ENCODE data around the gene CYP2S1. TPM values are rescaled to one million over a fixed set of nuclear protein-coding genes. Genes with fewer than 3 reads are reported as not detected.

CYP2S1 gene
- total RNA-seq, 2 experiments from 2014 or later: not detected

- no peaks in the 10 kb centered on the region for H3K36me3 ChIP-seq (ENCODE audit: insufficient read depth, low read length)
- TF ChIP-seq EZH2phosphoT487 (IDR thresholded peaks at IDR 0.05; ENCODE audit: borderline replicate concordance, low read depth, low read length) (no peak), CTCF (conservative IDR thresholded peaks at IDR 0.05; ENCODE audit: low read length) (no peak)
- H2AFZ ChIP-seq (ENCODE audit: low read length): no peak overlapping the region
- no peaks in the 10 kb centered on the region for H3K79me2 ChIP-seq (ENCODE audit: insufficient read depth, low read depth, low read length)
- intact Hi-C loops (cut with micrococcal nuclease; ENCODE audit: unreplicated experiment): no loop called here
- no peak overlapping the region for H3K27ac ChIP-seq (ENCODE audit: low read depth, low read length, poor library complexity, severe bottlenecking)
- no peaks in the 10 kb centered on the region for H4K20me1 ChIP-seq (ENCODE audit: insufficient read depth, low read length)
- no peak overlapping the region for H3K4me2 ChIP-seq (ENCODE audit: low read length)
- H3K4me1 ChIP-seq (ENCODE audit: insufficient read depth, low read length, poor library complexity, severe bottlenecking): no peaks in the 10 kb centered on the region
- no peaks in the 10 kb centered on the region for H3K9me2 ChIP-seq (ENCODE audit: insufficient read depth, low read length)
- no peak overlapping the region for H3K4me3 ChIP-seq (ENCODE audit: low read depth, low read length, poor library complexity, severe bottlenecking)
- no TSS peak for BruUV-seq (replicated peaks)
- H3K9me3 ChIP-seq (ENCODE audit: low read length): no peaks in the 10 kb centered on the region
- DNase-seq (ENCODE audit: low spot score): no peak
- CTCF ChIA-PET (ENCODE audit: unreplicated experiment): interaction anchor here (0.6 kb wide), 1 partner anchor 606 kb away, joined by 4 read pairs; no protein-coding TSS in a partner anchor
- POLR2A ChIA-PET: interaction anchor here (0.5 kb wide), 1 partner anchor 38 kb away, joined by 3 read pairs; no protein-coding TSS in a partner anchor
Observed at GRCh38 chr19:41187884-41188279, 5.1 kb upstream of the CYP2S1 start.

DNA sequence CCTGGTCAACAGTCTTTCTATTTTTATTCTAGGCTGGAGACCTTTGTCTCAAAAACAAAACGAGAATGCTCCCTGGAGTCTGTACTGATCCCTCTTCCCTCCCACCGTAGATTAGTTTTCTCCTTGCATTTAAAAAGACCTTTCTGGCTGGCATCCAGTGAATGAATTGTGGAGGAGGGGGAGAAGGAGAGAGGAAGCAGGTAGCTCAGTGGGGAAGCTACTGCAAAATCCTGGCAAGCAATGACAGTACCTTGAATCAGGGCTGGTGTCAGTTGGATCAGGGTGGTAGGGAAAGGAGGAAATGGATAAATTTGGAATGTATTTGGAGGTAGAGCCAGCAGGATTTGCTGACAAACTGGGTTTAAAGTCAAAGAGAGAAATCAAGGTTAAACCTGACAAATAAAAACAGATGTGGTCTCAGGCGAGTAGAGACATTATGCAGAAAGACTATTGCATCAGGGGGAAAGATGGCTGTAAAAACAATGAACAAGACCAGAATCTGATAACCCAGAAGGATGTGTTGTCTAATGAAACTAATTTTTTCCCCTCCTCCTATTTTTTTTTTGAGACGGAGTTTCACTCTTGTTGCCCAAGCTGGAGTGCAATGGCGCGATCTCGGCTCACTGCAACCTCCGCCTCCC, 3.5 kb upstream of the CYP2S1 start:
- H3K79me2 ChIP-seq (ENCODE audit: insufficient read depth, low read depth, low read length): no peaks in the 10 kb centered on the region
- H3K36me3 ChIP-seq (ENCODE audit: insufficient read depth, low read length): no peaks in the 10 kb centered on the region
- no TSS peak for BruUV-seq (replicated peaks)
- no peak overlapping the region for H3K4me2 ChIP-seq (ENCODE audit: low read length)
- H3K4me3 ChIP-seq (ENCODE audit: low read depth, low read length, poor library complexity, severe bottlenecking): no peak overlapping the region
- no peaks in the 10 kb centered on the region for H3K4me1 ChIP-seq (ENCODE audit: insufficient read depth, low read length, poor library complexity, severe bottlenecking)
- no peak for DNase-seq (ENCODE audit: low spot score)
- ChIA-PET CTCF (ENCODE audit: unreplicated experiment) (no interaction called here), POLR2A (no interaction called here)
- H3K9me2 ChIP-seq (ENCODE audit: insufficient read depth, low read length): no peaks in the 10 kb centered on the region
- H3K27ac ChIP-seq (ENCODE audit: low read depth, low read length, poor library complexity, severe bottlenecking): no peak overlapping the region
- H4K20me1 ChIP-seq (ENCODE audit: insufficient read depth, low read length): no peaks in the 10 kb centered on the region
- H2AFZ ChIP-seq (ENCODE audit: low read length): no peak overlapping the region
- no peaks in the 10 kb centered on the region for H3K9me3 ChIP-seq (ENCODE audit: low read length)
- intact Hi-C loops (cut with micrococcal nuclease; ENCODE audit: unreplicated experiment): no loop called here
- no peak for TF ChIP-seq EZH2phosphoT487 (IDR thresholded peaks at IDR 0.05; ENCODE audit: borderline replicate concordance, low read depth, low read length)
- TF ChIP-seq CTCF (conservative IDR thresholded peaks at IDR 0.05; ENCODE audit: low read length): no peak

GRCh38 chr19:41193430-41194156, 574 bp downstream of the CYP2S1 start:
- TF ChIP-seq CTCF (conservative IDR thresholded peaks at IDR 0.05; ENCODE audit: low read length): no peak
- no peak for TF ChIP-seq EZH2phosphoT487 (IDR thresholded peaks at IDR 0.05; ENCODE audit: borderline replicate concordance, low read depth, low read length)
- no peak overlapping the region for H3K4me3 ChIP-seq (ENCODE audit: low read depth, low read length, poor library complexity, severe bottlenecking)

More at GRCh38 chr19:41193430-41194156, 574 bp downstream of the CYP2S1 start:
- Histone ChIP-seq H2AFZ (ENCODE audit: low read length) (no peak overlapping the region), H3K36me3 (ENCODE audit: insufficient read depth, low read length) (no peaks in the 10 kb centered on the region), H3K79me2 (ENCODE audit: insufficient read depth, low read depth, low read length) (no peaks in the 10 kb centered on the region), H3K9me3 (ENCODE audit: low read length) (no peaks in the 10 kb centered on the region), H3K27ac (ENCODE audit: low read depth, low read length, poor library complexity, severe bottlenecking) (no peak overlapping the region), H3K9me2 (ENCODE audit: insufficient read depth, low read length) (no peaks in the 10 kb centered on the region), H3K4me1 (ENCODE audit: insufficient read depth, low read length, poor library complexity, severe bottlenecking) (no peaks in the 10 kb centered on the region), H4K20me1 (ENCODE audit: insufficient read depth, low read length) (no peaks in the 10 kb centered on the region), H3K4me2 (ENCODE audit: low read length) (no peak overlapping the region)
- no peak for DNase-seq (ENCODE audit: low spot score)
- ChIA-PET POLR2A (no interaction called here), CTCF (ENCODE audit: unreplicated experiment) (no interaction called here)
- intact Hi-C loops (cut with micrococcal nuclease; ENCODE audit: unreplicated experiment): no loop called here
- BruUV-seq (replicated peaks): no TSS peak

All from OCI-LY7 (cell line).